Tibial nerve (tissue), 4 donors: ENCODE results near the gene CELSR1. TPM values are rescaled to one million over a fixed set of nuclear protein-coding genes. Genes with fewer than 3 reads are reported as not detected.

Source experiments
- DNase-seq, 2 donors: peaks; one replicate each; pipeline ENCODE4 v3.0.0-alpha.2; 2019; ENCODE audit warnings: low spot score in 2 of 2
- H3K27ac ChIP-seq, 4 donors: fragments of 200-600 bp; sonication (generic) in 3 of 4; one replicate each; pipeline ENCODE4 v1.5.1; 2017 to 2019; ENCODE audit warnings: mild to moderate bottlenecking in 1 of 4
- H3K27me3 ChIP-seq, 2 donors: fragments of 200-600 bp; sonication (generic) in 1 of 2; one replicate each; pipeline versions ENCODE4 v1.5.1 to v1.6.0; 2017 to 2019
- H3K36me3 ChIP-seq, 3 donors: fragments of 200-600 bp; sonication (generic); one replicate each; pipeline ENCODE4 v1.5.1; 2018 to 2019
- H3K4me1 ChIP-seq, 4 donors: fragments of 200-600 bp; sonication (generic) in 3 of 4; one replicate each; pipeline ENCODE4 v1.5.1; 2017 to 2019
- H3K4me3 ChIP-seq, 4 donors: fragments of 200-600 bp; sonication (generic) in 3 of 4; one replicate each; pipeline ENCODE4 v1.5.1; 2017 to 2019; ENCODE audit warnings: mild to moderate bottlenecking in 1 of 4, moderate library complexity in 1 of 4
- H3K9me3 ChIP-seq, 4 donors: fragments of 200-600 bp; sonication (generic) in 3 of 4; one replicate each; pipeline ENCODE4 v1.5.1; 2017 to 2019
- EP300 ChIP-seq, 2 donors: sonication (generic); formaldehyde crosslinking; IDR thresholded peaks; one replicate each; pipeline ENCODE4 v1.6.1; 2017; ENCODE audit warnings: antibody characterized with exemption in 2 of 2, mild to moderate bottlenecking in 1 of 2
- POLR2A ChIP-seq, 2 donors: fragments of 450-650 bp; IDR thresholded peaks; one replicate each; pipeline ENCODE4 v1.6.1; 2017; ENCODE audit warnings: antibody characterized with exemption in 2 of 2, mild to moderate bottlenecking in 2 of 2, moderate library complexity in 2 of 2
- WGBS, 2 donors: methylation state at CpG; one replicate each; pipeline ENCODE4 v1.1.5; 2018; 5-methylcytosine and 5-hydroxymethylcytosine counted together
- total RNA-seq, 4 donors: library from RNA; depleted of rRNA; stranded (reverse); fragments of >200 nt; gene quantifications; one replicate each; pipeline ENCODE4 v1.1.0, GENCODE V29; 2016
- TF ChIP-seq, protein P1 (sequence below), 5 experiments: fragments of 200-600 bp in 3 of 5; fragments of 450-650 bp in 2 of 5; sonication (generic) in 3 of 5; IDR thresholded peaks; one replicate each; pipeline ENCODE4 v1.5.1; 2016 to 2019; ENCODE audit warnings: antibody characterized with exemption in 5 of 5, mild to moderate bottlenecking in 3 of 5, moderate library complexity in 2 of 5

The CELSR1 gene
- total RNA-seq, 4 donors from 2014 or later: 1.0 to 5.9 (median 2.6) TPM

GRCh38 chr22:46428602-46429324, 108.7 kb downstream of the CELSR1 start:
- Histone ChIP-seq H3K9me3 (peaks cover 0 to 13% (median 0%) of the 10 kb centered on the region in 4 donors), H3K27me3 (peaks cover 0 to 13% of the 10 kb centered on the region in 2 donors), H3K4me3 (no peak overlapping the region), H3K4me1 (peaks cover 0 to 3% (median 0%) of the 10 kb centered on the region in 4 donors), H3K27ac (no peak overlapping the region), H3K36me3 (no peaks in the 10 kb centered on the region)
- DNase-seq: no peak
- 66 to 78% methylated on average over 23 to 24 of the region's 24 CpGs for WGBS, 2 donors
- TF ChIP-seq, protein P1, sequence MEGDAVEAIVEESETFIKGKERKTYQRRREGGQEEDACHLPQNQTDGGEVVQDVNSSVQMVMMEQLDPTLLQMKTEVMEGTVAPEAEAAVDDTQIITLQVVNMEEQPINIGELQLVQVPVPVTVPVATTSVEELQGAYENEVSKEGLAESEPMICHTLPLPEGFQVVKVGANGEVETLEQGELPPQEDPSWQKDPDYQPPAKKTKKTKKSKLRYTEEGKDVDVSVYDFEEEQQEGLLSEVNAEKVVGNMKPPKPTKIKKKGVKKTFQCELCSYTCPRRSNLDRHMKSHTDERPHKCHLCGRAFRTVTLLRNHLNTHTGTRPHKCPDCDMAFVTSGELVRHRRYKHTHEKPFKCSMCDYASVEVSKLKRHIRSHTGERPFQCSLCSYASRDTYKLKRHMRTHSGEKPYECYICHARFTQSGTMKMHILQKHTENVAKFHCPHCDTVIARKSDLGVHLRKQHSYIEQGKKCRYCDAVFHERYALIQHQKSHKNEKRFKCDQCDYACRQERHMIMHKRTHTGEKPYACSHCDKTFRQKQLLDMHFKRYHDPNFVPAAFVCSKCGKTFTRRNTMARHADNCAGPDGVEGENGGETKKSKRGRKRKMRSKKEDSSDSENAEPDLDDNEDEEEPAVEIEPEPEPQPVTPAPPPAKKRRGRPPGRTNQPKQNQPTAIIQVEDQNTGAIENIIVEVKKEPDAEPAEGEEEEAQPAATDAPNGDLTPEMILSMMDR (IDR thresholded peaks at IDR 0.05): no peak
- TF ChIP-seq EP300 (IDR thresholded peaks at IDR 0.05) (no peak), POLR2A (IDR thresholded peaks at IDR 0.05) (no peak)

GRCh38 chr22:46428171-46428570, 109.2 kb downstream of the CELSR1 start:
- Histone ChIP-seq H3K27me3 (peaks cover 0 to 13% of the 10 kb centered on the region in 2 donors), H3K4me1 (peaks cover 0 to 3% (median 0%) of the 10 kb centered on the region in 4 donors), H3K9me3 (peaks cover 0 to 13% (median 0%) of the 10 kb centered on the region in 4 donors), H3K27ac (no peak overlapping the region), H3K36me3 (no peaks in the 10 kb centered on the region), H3K4me3 (no peak overlapping the region)
- DNase-seq: no peak
- no peak for TF ChIP-seq POLR2A (IDR thresholded peaks at IDR 0.05)
- TF ChIP-seq EP300 (IDR thresholded peaks at IDR 0.05): no peak
- TF ChIP-seq, protein P1 (IDR thresholded peaks at IDR 0.05): no peak
- 94% methylated on average over 18 of the region's 18 CpGs for WGBS, 2 donors

DNA sequence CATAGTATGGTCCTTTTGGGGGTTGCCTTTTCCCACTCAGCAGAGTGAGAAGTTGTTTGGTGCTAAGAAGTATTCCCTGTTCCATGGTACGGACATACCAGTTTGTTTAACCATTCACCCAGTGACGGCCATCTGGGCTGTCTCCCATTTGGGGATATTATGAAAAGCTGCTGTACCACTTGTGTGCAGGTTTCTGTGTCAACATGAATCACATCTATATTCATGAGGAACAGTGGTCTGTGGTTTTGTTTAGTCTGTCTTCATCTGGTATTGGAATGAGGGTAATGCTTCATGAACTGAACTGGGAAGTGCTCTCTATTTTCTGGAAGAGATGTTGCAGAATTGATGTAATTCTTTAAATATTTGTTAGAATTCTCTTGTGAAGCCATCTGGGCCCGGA, 112.4 kb downstream of the CELSR1 start:
- 44 to 67% methylated on average over 3 of the region's 3 CpGs for WGBS, 2 donors

GRCh38 chr22:46424496-46424895, 112.9 kb downstream of the CELSR1 start:
- Histone ChIP-seq H3K4me3 (no peak overlapping the region), H3K4me1 (no peaks in the 10 kb centered on the region), H3K27ac (no peak overlapping the region), H3K9me3 (peaks cover 0 to 13% (median 0%) of the 10 kb centered on the region in 4 donors), H3K27me3 (peaks cover 0 to 10% of the 10 kb centered on the region in 2 donors), H3K36me3 (no peaks in the 10 kb centered on the region)
- TF ChIP-seq, protein P1 (IDR thresholded peaks at IDR 0.05): no peak
- TF ChIP-seq POLR2A (IDR thresholded peaks at IDR 0.05): no peak
- TF ChIP-seq EP300 (IDR thresholded peaks at IDR 0.05): no peak
- no peak for DNase-seq
- 68 to 74% methylated on average over 5 of the region's 5 CpGs for WGBS, 2 donors

More for the DNA sequence above, 112.4 kb downstream of the CELSR1 start:
- Histone ChIP-seq H3K4me3 (no peak overlapping the region), H3K4me1 (no peaks in the 10 kb centered on the region), H3K27ac (no peak overlapping the region), H3K27me3 (peaks cover 0 to 13% of the 10 kb centered on the region in 2 donors), H3K36me3 (no peaks in the 10 kb centered on the region), H3K9me3 (peaks cover 0 to 13% (median 0%) of the 10 kb centered on the region in 4 donors)
- DNase-seq: no peak
- TF ChIP-seq, protein P1 (IDR thresholded peaks at IDR 0.05): no peak
- TF ChIP-seq POLR2A (IDR thresholded peaks at IDR 0.05) (no peak), EP300 (IDR thresholded peaks at IDR 0.05) (no peak)

GRCh38 chr22:46422896-46423295, 114.5 kb downstream of the CELSR1 start:
- DNase-seq: no peak
- 74 to 91% methylated on average over 8 of the region's 8 CpGs for WGBS, 2 donors
- TF ChIP-seq, protein P1 (IDR thresholded peaks at IDR 0.05): no peak
- TF ChIP-seq EP300 (IDR thresholded peaks at IDR 0.05) (no peak), POLR2A (IDR thresholded peaks at IDR 0.05) (no peak)
- Histone ChIP-seq H3K4me1 (no peaks in the 10 kb centered on the region), H3K27ac (no peak overlapping the region), H3K27me3 (no peaks in the 10 kb centered on the region), H3K9me3 (peaks cover 0 to 13% (median 0%) of the 10 kb centered on the region in 4 donors), H3K4me3 (no peak overlapping the region), H3K36me3 (no peaks in the 10 kb centered on the region)
